NCI-H526 (cell line): Measurements from ENCODE around the gene KCNJ6.
"Not testable (repeated sequence)": the region's sequence is repeated elsewhere in the genome, so short reads cannot be mapped to it uniquely, and the experiment has no call there.

Source experiments
- DNase-seq, 2 experiments: peaks; one replicate each; lab custom pipeline; 2025; lab: John Stamatoyannopoulos, UW

KCNJ6 gene

GRCh38 chr21:37732927-37733326 is 183.3 kb downstream of the KCNJ6 start:
- no peak for DNase-seq

- DNase-seq = no peak
Measured at GRCh38 chr21:37724201-37724600, 192.1 kb downstream of the KCNJ6 start.

- DNase-seq = no peak
Measured at GRCh38 chr21:37717534-37717933, 198.7 kb downstream of the KCNJ6 start.

DNA sequence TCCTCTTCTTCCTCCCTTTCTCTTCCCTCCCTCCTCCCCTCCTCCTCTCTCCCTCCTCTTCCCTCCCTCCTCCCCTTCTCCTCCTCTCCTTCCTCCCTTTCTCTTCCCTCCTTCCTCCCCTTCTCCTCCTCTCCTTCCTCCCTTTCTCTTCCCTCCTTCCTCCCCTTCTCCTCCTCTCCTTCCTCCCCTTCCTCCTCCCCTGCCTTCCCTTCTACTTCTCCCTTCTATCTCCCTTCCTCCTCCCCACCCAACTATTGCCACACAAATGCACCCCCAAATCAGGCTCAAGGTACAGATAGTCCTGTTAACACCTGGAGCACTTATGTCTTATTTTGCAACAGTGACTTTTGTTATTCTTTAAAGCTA is 203.7 kb downstream of the KCNJ6 start:
- DNase-seq = not testable (repeated sequence)

GRCh38 chr21:37711836-37712568 is 204.3 kb downstream of the KCNJ6 start:
- peak; percentile 66 to 88 for DNase-seq

GRCh38 chr21:37711286-37711829 is 204.9 kb downstream of the KCNJ6 start:
- DNase-seq = no peak

DNA sequence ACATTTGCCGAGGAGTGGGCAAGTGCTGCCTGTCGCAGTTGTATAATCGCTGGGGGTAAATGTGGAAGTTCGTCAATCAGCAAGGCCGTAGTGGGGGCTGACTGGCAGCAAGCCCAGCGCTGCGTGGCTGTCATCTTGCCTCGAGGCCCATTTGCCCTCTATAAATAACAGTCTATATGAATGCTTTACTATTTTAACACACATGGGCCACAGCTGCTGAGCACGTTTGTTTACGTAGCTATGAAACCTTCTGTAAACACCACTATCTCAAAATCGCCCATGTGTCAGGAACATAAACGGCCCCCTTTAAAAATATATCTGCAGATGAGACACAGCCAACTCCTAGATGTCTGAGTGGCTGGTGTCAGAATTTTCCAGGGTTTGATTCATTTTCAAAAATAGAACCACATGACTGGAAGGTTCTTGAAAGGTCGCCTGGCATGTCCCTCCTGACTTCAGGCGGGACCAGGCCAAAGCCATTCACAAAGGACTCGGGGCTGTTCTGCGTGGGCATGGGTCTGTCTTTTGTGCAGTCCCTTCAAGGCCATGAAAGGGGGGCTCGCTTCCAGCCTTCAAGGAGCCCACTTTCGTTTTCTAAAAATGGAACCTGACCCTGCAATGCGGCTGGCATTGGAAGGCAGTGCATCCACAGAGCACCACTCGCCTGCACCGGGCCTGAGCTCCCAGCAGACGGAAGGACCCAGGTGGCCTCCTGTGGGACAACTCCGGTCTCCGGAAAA is 205.5 kb downstream of the KCNJ6 start:
- peak; percentile 9 to 21 for DNase-seq

DNA sequence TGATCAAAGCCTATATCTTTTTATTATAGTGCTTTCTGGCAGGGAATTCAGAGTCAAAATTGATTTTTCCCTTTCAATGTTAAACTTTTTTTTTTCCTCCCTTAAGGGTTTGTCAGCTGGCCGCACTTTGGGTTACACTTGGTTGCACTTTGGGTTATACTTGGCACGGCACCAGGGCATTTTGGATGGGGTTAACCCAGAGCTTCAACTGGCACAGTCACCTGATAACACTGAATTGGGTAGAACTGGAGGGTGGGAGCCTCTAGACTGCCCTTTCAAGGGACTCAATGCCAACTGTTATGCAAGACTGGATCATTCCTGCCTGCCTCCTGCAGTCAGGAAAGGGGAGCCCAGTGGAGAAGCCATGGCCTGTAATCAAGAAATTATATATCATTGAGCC is 211.5 kb downstream of the KCNJ6 start:
- no peak for DNase-seq

DNA sequence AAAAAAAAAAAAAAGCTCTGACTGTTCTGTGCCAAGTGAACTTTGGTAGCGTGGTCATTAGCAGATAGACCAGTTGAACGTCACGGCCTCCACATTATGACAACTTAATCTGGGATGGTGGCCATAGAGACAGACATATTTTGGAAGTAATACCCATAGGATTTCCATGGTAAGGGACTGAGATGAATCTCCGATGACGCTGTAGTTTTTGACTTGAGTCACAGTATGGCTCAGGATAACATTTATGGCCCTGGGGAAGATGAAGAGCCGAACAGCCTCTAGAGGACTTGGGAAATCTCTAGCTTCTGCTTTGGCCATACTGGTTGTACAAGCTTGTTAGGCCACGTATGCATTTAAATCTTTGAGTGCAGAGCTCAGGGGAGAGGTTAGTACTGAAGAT is 214.0 kb downstream of the KCNJ6 start:
- no peak for DNase-seq

GRCh38 chr21:37700641-37701202 is 215.5 kb downstream of the KCNJ6 start:
- DNase-seq = peak; percentile 77 to 93

DNA sequence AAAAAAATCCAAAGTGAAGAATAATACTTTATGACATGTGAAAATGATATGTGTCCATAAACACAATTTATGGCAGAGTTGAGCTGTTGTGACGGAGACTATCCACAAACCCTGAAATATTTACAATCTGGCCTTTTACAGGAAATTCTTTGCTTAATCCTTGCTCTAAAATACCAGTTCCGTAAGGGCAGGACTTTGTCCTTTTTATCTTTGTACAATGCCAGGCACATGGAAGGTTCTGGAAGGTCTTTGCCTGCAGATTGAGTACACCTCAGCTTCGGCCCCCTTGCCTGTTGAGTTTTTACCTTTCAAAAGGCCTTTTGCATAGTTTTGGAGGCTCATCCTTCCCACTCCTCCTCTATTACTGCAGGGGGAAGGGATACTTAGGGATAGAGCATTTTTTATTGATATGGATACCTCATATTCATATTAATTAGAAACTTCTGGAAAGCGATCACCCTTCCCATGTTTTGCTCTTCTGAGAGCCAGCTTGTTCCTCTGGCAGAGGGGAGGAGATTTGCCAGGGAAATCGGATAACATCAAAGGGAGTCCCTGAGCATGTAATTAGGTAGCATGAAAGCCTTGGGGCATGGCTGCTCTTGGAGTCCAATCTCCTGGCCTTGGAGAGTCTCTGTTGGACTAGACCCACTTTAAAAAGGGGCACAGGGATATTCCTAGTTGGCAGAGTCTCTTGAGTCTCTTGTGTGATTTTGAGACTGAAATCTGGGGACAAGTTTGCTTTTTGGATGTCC is 217.1 kb downstream of the KCNJ6 start:
- peak; percentile 66 to 80 for DNase-seq

- no peak for DNase-seq
Measured at GRCh38 chr21:37696936-37697335, 219.3 kb downstream of the KCNJ6 start.

GRCh38 chr21:37695111-37695510 is 221.1 kb downstream of the KCNJ6 start:
- DNase-seq = no peak

DNA sequence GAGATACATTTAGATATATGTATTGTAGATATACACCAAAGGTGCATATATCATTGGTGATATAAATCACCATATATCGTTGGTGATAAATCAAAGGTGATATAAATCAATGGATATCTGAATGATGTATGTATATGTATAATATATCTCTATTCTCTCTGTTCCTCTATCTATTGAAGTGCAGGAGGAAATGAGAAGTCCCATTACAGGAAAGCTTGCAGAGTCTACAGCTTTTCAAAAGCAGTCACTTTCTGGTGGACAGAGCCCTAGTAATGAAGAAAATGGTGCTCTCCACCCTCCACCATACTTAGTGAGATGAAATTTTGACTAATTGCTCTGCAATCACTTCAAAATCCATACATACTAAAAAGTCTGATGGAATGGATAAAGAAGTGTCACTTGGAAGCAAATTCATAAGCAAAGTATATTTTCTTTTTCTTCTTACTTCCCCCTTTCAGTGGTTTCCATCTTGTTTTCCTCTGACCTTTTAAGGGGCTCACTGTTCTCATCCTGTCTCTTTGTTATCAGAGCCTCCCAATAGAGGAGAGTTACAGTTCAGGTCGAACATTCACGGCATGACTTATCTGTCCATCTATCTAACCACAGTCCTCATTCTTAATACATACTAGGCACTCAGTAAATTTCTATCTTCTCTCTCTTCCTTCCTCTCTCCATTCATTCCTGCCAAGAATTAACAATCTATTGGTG is 227.2 kb downstream of the KCNJ6 start:
- no peak for DNase-seq

DNA sequence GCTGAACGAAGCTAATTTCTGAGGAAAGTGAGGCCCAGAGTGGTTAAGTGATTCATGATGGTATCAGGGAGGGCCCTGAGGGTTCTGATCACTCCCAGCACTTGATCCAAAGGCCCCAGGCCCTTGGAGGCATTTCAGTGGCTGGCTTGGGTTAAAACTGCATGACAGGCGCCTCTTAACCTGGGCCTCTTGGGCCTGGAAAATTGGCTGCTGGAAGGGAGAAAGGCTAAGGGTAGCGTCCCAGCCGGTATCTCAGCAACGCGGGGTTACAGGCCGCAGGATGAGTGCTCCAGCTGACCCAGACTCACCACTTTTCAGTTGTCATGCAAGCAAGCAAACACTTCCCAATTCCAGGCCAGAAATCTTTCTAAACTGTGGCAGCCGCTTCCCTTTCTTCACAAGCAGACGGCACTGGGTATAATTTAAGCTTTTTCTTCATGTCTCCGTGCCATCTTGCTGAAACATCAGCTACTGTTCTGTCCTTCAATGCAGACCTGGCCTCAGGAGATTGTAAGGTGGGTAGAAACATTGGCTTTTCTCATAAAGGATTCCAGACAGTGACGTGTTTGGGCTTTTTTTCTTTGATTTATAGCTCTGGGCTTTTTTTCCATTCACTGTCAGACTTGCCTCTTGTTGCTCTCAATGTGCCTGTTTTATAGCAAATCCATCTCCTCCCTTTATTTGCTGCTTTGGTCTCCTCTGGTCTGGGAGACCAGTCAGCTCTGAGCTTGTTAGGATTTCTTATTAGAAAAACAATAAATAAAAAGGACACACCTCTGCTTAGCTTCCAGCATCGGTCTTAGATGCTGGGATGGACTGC is 229.1 kb downstream of the KCNJ6 start:
- no peak for DNase-seq

DNA sequence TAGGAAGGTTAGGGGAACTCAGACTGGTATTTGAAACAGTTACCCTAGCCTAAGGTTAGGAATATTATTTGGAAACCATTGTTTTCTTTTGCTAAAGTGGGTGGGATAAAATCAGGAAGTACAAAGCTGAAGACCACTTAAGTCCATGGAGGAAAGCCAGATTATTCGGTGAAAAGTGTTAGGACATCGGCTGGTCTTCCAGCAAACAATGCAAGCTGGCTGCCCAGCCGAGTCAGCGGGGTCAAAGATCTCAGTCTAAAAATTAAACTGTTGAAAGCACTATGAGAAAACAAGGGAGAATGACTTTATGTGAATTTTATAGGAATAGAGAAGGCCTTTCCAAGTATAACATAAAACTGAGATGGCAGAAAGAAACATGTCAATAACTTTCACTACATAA is 231.7 kb downstream of the KCNJ6 start:
- DNase-seq = no peak

- no peak for DNase-seq
Measured at GRCh38 chr21:37684115-37684493, 232.2 kb downstream of the KCNJ6 start.

- DNase-seq = peak; percentile 87 to 90
Measured at GRCh38 chr21:37683396-37684114, 232.7 kb downstream of the KCNJ6 start.

GRCh38 chr21:37682966-37683365 is 233.3 kb downstream of the KCNJ6 start:
- peak; percentile 38 to 47 for DNase-seq

GRCh38 chr21:37677006-37677405 is 239.3 kb downstream of the KCNJ6 start:
- no peak for DNase-seq
